GM21381 (cell line): ENCODE data around the gene SFXN1.

Experiments
- ATAC-seq: cut with Tn5 transposase; IDR thresholded peaks from one replicate; pipeline ENCODE4 v1.9.1; 2021; ENCODE audit warnings: mild to moderate bottlenecking, moderate library complexity; ENCODE audit not compliant: unreplicated experiment

Gene SFXN1

DNA sequence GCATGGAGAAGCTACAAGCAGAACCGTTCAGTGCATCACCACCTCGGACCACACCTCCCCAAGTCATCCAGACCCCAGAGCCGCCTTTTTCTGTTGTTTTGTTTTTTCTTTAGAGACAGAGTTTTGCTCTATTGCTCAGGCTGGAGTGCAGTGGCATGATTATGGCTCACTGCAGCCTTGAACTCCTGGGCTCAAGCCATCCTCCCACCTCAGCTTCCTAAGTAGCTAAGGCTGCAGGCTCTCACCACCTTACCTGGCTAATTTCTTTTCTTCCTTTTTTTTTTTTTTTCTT, 13.5 kb upstream of the SFXN1 start:
- no peak for ATAC-seq

- no peak for ATAC-seq
These were observed 13.1 kb upstream of the SFXN1 start for GRCh38 chr5:175465282-175465681.

- ATAC-seq: no peak
These were observed 11.6 kb upstream of the SFXN1 start for GRCh38 chr5:175466700-175467318.

GRCh38 chr5:175467983-175468690, 10.2 kb upstream of the SFXN1 start:
- no peak for ATAC-seq

DNA sequence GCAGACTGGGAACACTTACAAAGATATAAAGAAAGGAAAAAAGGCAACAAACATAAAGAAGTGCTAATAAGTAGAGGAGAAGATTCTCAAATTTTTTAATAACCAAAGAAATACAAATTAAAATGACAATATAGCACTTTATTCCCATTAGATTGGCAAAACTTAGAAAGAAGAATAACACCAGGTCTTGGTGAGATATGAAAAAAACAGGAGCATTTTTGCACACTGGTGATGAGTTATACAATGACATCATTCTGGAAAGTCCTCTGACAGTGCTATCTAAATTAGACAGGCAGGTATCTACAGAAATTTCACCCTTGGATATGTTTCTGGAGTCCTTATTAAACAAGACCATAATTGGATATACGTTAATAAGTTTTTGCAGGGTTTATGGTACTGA, 9.5 kb upstream of the SFXN1 start:
- ATAC-seq: no peak

DNA sequence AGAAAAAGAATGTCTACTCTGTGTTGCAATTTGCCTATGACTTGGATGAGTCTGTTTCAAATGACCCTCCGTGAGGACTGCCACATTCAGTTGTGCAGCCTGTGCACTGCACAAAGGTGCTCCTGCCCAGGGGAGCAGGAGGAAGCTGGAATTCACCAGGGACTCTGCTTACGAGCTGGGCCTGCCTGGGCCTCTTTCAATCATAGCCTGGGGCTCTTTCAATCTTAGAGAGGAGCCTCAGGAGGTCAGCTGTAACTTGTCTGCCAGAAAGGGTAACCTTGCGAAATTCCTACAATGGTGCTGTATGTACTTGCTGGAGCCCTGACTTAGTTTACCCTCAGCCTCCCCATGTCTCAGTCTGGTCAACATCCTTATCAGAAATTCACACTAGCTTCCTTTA, 8.4 kb upstream of the SFXN1 start:
- ATAC-seq: no peak

DNA sequence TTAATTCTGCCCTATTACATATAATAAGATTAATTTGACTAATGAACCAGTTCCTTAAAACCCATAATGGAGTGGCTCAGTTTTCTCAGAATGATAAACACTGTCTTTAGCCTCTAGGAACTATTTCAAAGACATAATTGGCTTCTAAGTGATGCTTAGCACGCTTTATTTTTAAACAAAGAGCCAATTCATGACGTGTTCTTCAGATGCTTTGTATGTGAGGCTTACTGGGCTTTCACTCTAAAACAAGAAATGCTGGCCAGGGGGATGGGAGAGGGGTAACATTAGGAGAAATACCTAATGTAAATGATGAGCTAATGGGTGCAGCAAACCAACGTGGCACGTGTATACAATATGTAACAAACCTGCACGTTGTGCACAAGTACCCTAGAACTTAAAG, 7.6 kb upstream of the SFXN1 start:
- ATAC-seq: no peak

DNA sequence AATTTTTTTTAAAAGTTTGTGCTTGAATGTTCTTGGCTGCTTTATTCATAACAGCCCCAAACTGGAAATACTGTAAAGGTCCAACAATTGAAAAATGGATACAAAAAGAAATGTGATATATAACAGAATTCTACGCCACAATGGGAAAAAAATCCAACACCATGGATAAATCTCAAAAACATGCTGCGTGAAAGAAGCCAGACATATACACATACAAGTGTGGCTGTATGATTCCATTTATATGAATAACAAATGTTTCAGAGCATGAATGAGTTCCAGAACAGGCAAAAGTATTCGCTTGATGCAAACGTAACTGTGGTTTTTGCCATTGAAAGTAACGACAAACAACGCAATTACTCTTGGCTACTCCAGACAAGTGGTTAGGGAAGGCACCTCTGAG, 7.2 kb upstream of the SFXN1 start:
- ATAC-seq: no peak

DNA sequence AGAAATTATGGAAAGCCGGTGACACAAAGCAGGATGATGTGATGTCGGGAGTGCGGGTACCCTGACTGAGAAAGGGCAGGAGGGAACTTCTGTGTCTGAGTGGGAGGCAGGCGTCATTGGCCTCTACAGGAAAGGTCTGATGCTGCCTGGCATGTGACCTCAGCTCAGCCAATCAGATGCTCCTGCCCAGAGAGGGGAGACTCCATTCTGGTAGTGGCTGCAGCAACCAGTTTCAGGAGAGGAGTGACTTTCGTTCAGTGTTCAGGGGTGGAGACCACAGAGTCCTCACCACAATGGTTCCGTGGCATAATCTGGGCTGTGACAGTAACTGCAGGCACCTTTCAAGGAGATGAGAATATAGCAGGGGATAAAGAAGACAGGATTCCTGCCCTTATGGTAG, 6.7 kb upstream of the SFXN1 start:
- no peak for ATAC-seq

DNA sequence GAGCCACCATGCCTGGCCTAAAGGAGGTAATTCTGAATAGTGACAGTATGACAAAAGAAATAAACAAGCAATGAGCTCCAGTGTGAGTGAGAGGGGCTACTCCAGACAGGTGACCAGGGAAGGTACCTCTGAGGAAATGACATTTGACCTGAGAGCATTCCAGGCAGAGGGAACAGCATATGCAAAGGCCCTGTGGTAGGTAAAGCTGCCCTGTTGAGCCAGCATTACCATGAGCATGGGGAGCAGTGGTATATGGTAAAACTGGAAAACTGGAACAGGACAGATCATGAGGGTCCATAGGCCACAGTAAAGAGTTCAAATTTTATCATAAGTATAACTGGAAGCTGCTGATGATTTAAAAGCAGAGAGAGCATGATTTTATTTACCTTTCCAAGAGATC, 6.0 kb upstream of the SFXN1 start:
- ATAC-seq: no peak

DNA sequence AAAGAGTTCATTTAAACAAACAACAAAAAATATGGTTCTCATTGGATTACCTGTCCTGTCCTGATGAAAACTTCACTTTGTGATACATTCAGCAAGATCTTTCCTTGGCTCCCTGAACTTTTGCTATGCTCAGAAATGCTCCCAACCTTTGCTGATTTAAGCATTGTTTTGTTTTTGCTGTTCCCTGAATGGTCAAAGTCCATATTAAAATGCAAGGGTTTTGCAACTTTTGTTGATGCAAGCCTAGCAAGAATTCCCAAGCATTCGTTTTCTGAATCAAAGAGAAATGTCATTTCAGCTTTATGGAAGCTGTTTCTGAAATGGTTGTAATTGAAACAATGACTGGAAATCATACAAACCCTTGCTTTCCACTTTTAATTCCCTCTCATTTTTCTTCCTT, 3.1 kb upstream of the SFXN1 start:
- no peak for ATAC-seq

DNA sequence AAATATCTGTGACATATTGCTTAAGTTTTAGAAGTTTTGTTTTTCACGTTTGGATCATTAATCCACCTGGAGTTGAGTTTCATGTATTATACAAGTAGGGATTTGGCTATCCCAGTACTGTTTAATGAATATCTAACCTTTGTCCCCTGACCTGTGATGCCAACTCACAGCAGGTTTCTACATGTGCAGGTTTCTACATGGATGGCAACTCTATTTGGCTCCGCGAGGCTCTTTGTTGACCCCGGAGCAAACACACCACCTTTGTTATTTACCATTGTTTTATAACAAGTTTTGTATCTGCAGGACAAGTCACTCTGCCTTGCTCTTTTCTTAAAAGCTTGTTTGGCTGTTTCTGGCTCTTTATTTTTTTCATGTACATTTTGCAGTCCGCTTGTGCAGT, 920 bp upstream of the SFXN1 start:
- ATAC-seq: no peak

GRCh38 chr5:175478008-175478383, 364 bp upstream of the SFXN1 start:
- no peak for ATAC-seq

DNA sequence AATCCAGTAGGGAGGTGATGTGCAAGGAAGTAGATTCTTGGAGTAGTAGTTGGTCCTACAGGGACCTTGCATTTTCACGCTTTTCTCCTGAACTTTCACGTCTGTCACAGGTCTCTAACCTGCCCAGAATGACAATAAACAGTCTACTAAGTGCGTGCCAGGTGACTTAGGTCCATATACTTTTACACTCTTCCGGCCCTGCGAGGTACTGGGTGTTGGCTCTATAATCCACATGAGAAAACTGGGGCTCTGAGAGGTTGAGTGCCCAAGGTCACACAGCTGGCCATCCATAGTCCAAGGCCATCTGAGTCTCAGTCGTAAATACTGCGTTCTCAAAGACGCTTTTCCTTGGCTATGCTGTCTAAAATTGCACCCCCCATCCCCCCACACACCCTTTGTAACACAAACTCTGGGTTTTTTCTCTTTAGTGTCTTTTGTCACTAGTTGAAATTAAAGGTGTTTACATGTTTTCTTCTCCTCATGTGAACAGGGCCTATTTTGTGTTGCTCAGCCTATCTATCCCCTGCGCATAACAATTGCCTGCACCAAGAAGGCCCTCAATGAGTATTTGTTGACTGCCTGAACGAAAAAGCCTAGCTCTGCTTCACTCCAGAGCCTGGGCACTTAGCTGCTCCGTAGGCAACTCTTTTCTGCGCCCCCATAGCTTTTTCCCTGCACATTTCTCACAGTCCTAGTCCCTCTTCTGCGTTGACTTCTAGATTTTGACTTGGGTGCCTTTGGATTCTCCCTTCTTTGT, 943 bp downstream of the SFXN1 start:
- no peak for ATAC-seq

GRCh38 chr5:175483337-175483736, 5.0 kb downstream of the SFXN1 start:
- ATAC-seq: no peak

GRCh38 chr5:175484322-175484721, 6.0 kb downstream of the SFXN1 start:
- ATAC-seq: no peak

- ATAC-seq: no peak
These were observed 6.5 kb downstream of the SFXN1 start for GRCh38 chr5:175484829-175485228.

DNA sequence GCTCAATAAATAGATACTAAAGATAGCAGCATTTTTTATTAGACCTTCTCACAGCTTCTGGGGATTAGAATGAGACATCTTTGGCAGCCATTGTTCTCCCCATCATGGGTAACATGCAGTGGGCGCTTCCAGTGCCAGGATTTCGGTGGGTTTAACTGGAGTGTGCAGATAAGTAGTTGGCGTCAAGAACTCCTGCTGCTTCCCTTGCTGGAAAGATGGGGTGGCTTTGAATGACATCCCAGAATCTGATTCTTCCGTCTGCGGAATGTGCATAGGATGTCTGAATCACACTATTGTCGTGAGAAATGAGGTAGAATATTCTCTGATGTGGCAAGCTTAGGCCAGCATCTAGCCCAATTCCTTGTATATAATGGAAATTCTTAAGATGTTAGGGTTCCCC, 7.3 kb downstream of the SFXN1 start:
- ATAC-seq: no peak

- ATAC-seq: no peak
These were observed 9.3 kb downstream of the SFXN1 start for GRCh38 chr5:175487514-175488222.

GRCh38 chr5:175489693-175490443, 11.5 kb downstream of the SFXN1 start:
- no peak for ATAC-seq

DNA sequence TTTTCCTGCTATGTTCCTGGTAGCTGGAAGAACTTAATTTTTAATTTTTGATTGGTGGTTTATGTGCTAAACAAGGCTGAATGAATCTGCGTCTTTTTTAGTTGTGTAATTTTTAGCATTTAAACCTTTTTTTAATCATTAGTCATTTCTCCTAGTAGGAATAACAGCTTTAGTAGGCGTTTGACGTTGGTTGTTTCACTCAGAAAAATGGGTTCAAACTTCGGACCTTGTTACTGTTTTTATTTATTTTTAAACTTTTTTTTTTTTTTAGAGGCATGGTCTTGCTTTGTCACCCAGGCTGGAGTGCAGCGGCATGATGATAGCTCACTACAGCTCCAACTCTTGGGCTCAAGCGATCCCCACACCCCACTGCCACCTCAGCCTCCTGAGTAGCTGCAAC, 12.9 kb downstream of the SFXN1 start:
- ATAC-seq: no peak
